Measurements from ENCODE around the gene LIPN.

LIPN gene

GRCh38 chr10:88827671-88828070 is 67.9 kb downstream of the LIPN start:
- no peak for DNase-seq (ENCODE audit: low spot score)

DNA sequence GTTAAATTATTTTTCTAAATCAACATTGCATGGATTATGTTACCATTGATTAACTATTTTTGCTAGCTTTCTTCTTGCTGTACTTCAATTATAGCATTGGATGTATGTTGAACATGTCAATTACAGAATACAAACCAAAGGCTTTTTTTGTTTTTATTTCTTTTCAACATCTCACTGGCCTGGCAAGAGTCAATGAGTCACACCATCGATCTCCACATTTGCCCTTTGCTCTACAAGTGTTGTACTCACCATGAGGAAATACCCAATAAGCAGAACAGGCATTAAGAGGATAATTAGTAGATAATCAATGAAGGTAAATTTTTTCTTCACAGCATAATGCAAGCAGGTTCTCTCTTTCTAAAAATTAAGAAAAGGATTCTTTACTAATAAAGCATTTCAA is 68.5 kb downstream of the LIPN start:
- no peak for DNase-seq (ENCODE audit: low spot score)

All from globus pallidus (tissue), 1 donor.